ENCODE data around the gene BHLHE23.

Gene BHLHE23

DNA sequence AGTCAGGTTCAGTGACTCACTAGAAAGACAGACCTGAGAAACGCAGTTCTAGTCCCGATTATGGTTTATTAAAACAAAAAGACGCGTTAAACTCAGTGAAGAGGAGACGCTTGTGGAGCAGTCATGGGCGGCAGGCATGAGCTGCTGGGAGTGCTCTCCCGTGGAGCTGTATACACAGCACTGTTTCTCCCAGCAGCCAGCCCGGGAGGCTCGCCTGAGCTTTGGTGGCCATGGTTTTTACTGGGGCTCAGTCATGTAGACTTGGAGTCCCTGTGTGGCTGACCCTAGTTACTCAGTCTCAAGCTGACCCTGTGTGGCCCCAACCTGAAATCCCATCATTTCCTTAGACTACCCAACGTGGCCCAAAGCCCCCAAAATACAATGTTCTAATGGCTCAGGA, 41.2 kb upstream of the BHLHE23 start:
- H3K27me3 Mint-ChIP-seq: peaks cover 23% of the 10 kb centered on the region
- H3K9me3 Mint-ChIP-seq: peaks cover 2% of the 10 kb centered on the region
- no peak overlapping the region for H3K27ac Mint-ChIP-seq
- no peaks in the 10 kb centered on the region for H3K36me3 Mint-ChIP-seq
- H3K4me1 Mint-ChIP-seq: no peaks in the 10 kb centered on the region
- DNase-seq: no peak
- CTCF ChIA-PET: interaction anchor here (1.0 kb wide), 1 partner anchor 75 kb away, joined by 3 read pairs; no protein-coding TSS in a partner anchor
- no peak overlapping the region for H3K4me3 Mint-ChIP-seq

DNA sequence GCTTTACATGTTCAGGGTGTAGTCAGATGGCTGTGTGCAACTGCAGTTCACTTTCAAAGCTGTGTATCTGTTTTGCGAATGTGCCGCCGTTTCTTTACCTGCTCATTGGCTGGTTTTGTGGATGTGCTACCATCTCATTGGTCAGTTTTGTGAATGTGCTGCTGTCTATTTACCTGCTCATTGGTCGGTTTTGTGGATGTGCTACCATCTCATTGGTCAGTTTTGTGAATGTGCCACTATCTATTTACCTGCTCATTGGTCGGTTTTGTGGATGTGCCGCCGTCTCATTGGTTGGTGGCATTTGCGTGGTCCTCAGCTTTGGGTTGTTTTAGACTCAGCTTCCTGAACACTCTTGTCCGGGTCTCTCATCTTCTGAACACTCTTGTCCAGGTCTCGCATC, 40.5 kb upstream of the BHLHE23 start:
- Mint-ChIP-seq H3K4me1 (no peaks in the 10 kb centered on the region), H3K9me3 (peaks cover 2% of the 10 kb centered on the region), H3K27ac (no peak overlapping the region), H3K27me3 (peaks cover 20% of the 10 kb centered on the region), H3K36me3 (no peaks in the 10 kb centered on the region), H3K4me3 (no peak overlapping the region)
- CTCF ChIA-PET: interaction anchor here (1.0 kb wide), 1 partner anchor 75 kb away, joined by 3 read pairs; no protein-coding TSS in a partner anchor
- no peak for DNase-seq

DNA sequence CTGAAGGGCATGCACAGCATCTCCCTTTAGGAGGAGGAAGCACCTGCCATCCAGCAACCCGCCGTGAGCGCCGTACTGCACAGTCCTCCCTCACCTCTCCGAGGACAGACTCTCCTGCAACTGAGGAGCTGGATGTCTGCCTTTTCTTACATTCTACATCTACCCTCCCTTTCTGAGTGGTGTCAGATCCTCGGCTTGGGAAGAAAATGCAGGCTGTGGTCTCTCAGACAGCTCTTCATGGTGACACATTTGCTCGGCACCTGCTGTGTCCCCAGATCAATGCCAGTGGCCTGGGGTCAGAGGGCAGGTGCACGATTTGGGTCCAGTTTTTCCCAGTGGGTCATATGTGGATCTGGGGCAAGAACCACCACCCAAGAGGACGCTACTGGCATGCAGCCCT, 40.1 kb upstream of the BHLHE23 start:
- CTCF ChIA-PET: no interaction called here
- H3K4me3 Mint-ChIP-seq: no peak overlapping the region
- H3K27ac Mint-ChIP-seq: no peak overlapping the region
- H3K36me3 Mint-ChIP-seq: no peaks in the 10 kb centered on the region
- no peak for DNase-seq
- H3K27me3 Mint-ChIP-seq: peaks cover 17% of the 10 kb centered on the region
- H3K9me3 Mint-ChIP-seq: peaks cover 2% of the 10 kb centered on the region
- H3K4me1 Mint-ChIP-seq: no peaks in the 10 kb centered on the region

DNA sequence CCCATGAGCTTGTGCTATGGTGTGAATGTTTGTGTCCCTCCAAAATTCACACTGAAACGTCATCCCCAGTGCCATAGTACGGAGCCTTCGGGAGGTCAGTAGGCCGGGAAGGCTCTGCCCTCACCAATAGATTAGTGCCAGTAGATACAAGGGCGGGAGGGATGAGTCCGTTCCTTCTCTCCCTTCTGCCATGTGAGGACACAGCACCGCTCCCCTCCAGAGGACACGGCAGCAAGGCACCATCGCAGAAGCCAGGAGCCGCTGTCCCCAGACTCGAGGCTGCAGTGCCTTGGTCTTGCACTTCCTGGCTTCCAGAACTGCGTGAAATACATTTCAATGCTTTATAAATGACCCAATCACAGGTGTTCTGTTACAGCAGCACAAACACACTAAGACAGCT, 39.2 kb upstream of the BHLHE23 start:
- CTCF ChIA-PET: interaction anchor here (1.0 kb wide), 1 partner anchor 9 kb away, joined by 3 read pairs; no protein-coding TSS in a partner anchor
- H3K9me3 Mint-ChIP-seq: peaks cover 2% of the 10 kb centered on the region
- H3K27me3 Mint-ChIP-seq: peaks cover 17% of the 10 kb centered on the region

DNA sequence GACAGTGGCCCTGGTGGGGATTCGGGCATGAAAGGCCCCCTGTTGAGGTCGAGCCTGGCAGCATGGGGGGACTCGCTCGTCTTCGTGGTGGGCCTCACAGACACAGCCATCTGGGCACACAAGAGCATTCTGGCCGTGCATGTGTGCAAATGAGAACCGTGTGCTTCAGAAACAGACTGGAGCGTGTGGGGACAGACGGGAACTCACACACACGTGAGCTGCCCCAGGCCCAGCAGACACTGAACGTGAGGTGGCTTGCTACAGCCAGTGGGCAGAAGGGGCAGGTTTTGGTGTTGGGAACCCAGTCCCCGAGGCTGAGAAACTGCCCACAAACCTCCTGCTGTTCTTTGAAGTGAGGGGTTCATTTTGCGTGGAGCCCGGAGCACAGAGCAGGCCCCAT, 38.6 kb upstream of the BHLHE23 start:
- no peak for DNase-seq
- Mint-ChIP-seq H3K27ac (no peak overlapping the region), H3K4me3 (no peak overlapping the region), H3K4me1 (no peaks in the 10 kb centered on the region), H3K36me3 (no peaks in the 10 kb centered on the region), H3K9me3 (peaks cover 2% of the 10 kb centered on the region), H3K27me3 (peaks cover 18% of the 10 kb centered on the region)
- CTCF ChIA-PET: interaction anchor here (1.0 kb wide), 1 partner anchor 10 kb away, joined by 3 read pairs; no protein-coding TSS in a partner anchor

More for the DNA sequence above, 39.2 kb upstream of the BHLHE23 start:
- Mint-ChIP-seq H3K36me3 (no peaks in the 10 kb centered on the region), H3K4me1 (no peaks in the 10 kb centered on the region), H3K27ac (no peak overlapping the region), H3K4me3 (no peak overlapping the region)
- DNase-seq: no peak

DNA sequence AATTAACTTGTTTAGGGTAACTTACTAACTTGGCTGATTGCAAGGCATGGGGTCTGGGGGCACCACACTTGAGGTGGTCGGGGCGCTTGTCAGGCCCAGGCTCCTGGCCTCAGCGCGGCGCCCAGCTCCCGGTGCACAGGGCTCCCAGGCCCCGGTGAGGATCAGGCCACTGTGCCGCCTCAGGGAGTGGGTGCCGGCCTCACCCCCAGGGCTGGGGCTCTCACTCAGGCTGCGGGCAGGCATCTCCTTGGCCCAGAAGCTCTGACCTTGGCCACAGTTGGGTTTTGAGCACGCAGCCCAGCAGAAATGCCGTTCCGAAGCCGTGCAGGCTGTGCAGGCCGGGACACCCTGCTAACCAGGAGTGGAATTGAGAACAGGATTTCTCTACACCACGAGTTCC, 37.8 kb upstream of the BHLHE23 start:
- Mint-ChIP-seq H3K9me3 (peaks cover 2% of the 10 kb centered on the region), H3K4me1 (no peaks in the 10 kb centered on the region), H3K27me3 (peaks cover 18% of the 10 kb centered on the region), H3K36me3 (no peaks in the 10 kb centered on the region), H3K4me3 (no peak overlapping the region), H3K27ac (no peak overlapping the region)
- CTCF ChIA-PET: interaction anchor here (0.6 to 0.7 kb wide), 2 partner anchors 51 to 344 kb away, joined by 3 read pairs; no protein-coding TSS in a partner anchor
- no peak for DNase-seq

DNA sequence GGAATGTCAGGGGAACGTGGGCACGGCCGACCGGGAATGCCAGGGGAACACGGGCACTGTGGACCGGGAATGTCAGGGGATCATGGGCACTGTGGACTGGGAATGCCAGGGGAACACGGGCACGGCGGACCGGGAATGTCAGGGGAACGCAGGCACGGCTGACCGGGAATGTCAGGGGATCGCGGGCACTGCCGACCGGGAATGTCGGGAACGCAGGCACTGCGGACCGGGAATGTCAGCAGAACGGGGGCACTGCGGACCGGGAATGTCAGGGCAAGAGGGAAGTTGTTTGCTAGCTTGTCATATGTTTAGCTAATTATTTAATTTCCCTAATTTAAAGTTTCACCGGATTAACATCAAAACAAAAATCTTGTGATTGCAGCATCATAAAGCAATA, 37.4 kb upstream of the BHLHE23 start:
- CTCF ChIA-PET: interaction anchor here (0.6 to 0.7 kb wide), 2 partner anchors 51 to 345 kb away, joined by 3 read pairs; no protein-coding TSS in a partner anchor

DNA sequence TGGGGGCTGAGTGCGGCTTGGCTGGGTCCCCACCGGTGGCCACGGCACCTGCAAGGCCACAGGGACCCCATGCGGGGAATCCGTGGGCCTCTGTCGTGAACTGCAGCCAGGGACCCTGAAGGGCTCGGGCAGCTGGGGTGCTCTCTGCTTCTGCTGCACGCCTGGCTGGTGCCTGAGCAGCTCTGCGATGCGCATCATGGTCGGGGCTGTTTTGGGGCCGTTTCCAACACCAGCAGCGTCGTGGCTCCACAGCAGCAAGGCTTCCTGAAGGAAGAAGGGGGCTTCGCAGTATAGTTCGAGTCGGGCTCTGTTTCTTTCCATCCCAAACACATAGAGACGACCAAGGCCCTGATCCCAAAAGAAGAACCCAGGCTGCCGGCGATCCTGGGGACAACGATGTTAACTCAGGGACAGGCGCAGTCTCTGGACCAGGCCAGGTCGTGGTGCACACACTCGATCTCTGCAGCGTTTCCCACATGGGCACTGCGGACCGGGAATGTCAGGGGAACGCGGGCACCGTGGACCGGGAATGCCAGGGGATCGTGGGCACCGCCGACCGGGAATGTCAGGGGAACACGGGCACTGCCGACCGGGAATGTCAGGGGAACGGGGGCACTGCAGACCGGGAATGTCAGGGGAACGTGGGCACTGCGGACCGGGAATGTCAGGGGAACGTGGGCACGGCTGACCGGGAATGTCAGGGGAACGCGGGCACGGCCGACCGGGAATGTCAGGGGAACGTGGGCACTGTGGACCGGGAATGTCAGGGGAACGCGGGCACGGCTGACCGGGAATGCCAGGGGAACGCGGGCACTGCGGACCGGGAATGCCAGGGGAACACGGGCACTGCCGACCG, 36.8 kb upstream of the BHLHE23 start:
- peaks cover 18% of the 10 kb centered on the region for H3K27me3 Mint-ChIP-seq
- H3K9me3 Mint-ChIP-seq: peaks cover 2% of the 10 kb centered on the region
- CTCF ChIA-PET: no interaction called here
- no peaks in the 10 kb centered on the region for H3K4me1 Mint-ChIP-seq
- no peak overlapping the region for H3K27ac Mint-ChIP-seq
- no peak for DNase-seq
- no peak overlapping the region for H3K4me3 Mint-ChIP-seq
- H3K36me3 Mint-ChIP-seq: no peaks in the 10 kb centered on the region

More for the DNA sequence above, 37.4 kb upstream of the BHLHE23 start:
- no peak overlapping the region for H3K4me3 Mint-ChIP-seq
- no peaks in the 10 kb centered on the region for H3K4me1 Mint-ChIP-seq
- peaks cover 2% of the 10 kb centered on the region for H3K9me3 Mint-ChIP-seq
- H3K27me3 Mint-ChIP-seq: peaks cover 18% of the 10 kb centered on the region
- H3K27ac Mint-ChIP-seq: no peak overlapping the region
- no peak for DNase-seq
- H3K36me3 Mint-ChIP-seq: no peaks in the 10 kb centered on the region

DNA sequence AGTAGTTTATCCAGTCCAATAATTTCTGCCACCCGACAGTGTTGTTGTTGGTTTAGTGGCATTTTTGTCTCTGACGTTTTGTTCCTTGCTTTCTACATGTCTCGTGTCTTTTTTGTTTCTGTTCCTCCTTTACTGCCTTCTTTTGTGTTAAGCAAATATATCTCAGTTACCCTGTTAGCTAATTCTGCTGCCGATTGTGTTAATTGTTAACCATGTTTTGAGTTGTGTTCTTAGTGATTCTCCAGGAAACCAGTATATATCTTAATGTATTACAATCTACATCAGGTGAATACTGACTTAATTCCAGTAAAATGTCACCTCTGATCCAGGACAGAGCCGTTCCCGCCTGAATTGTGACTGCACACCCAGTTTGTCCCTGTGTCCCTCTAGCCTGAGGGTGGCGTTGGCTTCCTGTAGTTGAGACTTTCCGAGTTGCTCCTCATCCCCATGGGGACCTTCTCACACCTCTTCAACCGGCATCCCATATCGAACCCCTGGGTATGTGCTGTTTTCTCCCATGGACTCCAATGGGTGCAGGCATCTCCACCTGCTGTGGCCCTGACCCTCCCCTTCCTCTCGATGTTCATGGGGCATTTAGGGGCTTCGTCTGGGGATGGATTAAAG, 35.8 kb upstream of the BHLHE23 start:
- DNase-seq: no peak
- CTCF ChIA-PET: no interaction called here
- Mint-ChIP-seq H3K4me3 (no peak overlapping the region), H3K27ac (no peak overlapping the region), H3K36me3 (no peaks in the 10 kb centered on the region), H3K27me3 (peaks cover 23% of the 10 kb centered on the region), H3K4me1 (no peaks in the 10 kb centered on the region), H3K9me3 (no peaks in the 10 kb centered on the region)

DNA sequence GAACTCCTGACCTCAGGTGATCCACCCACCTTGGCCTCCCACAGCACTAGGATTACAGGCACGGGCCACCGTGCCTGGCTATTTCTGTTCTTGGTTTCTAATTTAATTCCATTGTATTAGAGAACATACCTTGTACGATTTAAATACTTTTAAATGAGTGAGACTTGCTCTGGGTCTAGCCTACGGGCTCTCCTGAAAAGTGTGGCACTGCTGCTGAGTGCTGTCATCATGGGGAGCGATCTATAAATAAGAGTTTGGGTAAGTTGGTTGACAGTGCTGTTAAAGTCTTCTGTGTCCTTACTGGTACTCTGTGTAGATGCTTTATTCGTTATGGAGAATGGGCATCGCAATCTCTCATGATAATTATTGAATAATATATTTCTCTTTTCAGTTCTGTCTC, 35.0 kb upstream of the BHLHE23 start:
- Mint-ChIP-seq H3K36me3 (no peaks in the 10 kb centered on the region), H3K4me3 (no peak overlapping the region), H3K27me3 (peaks cover 28% of the 10 kb centered on the region), H3K4me1 (no peaks in the 10 kb centered on the region), H3K27ac (no peak overlapping the region), H3K9me3 (no peaks in the 10 kb centered on the region)
- no peak for DNase-seq
- CTCF ChIA-PET: no interaction called here

DNA sequence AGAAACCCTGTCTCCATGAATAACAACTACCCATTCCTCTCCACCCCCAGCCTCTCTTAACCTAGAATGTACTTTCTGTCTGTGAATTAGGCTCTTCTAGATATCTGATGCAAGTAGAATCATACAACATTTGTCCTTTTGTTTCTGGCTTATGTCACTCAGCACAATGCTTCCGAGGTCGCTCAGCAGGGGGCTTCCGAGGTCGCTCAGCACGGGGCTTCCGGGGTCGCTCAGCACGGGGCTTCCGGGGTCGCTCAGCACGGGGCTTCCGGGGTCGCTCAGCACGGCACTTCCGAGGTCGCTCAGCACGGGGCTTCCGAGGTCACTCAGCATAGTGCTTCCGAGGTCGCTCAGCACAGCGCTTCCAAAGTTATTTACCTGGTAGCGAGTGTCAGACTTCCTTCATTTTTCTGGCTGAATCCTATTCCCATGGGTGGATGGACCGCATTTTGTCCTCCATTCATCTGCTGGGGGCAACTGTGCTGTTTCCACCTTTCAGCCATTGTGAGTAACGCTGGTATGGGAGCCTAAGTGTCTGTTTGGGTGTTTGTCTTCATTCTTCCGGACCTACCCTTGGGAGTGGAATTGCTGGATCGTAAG, 31.0 kb upstream of the BHLHE23 start:
- H3K36me3 Mint-ChIP-seq: no peaks in the 10 kb centered on the region
- H3K4me1 Mint-ChIP-seq: peaks cover 7% of the 10 kb centered on the region
- H3K4me3 Mint-ChIP-seq: no peak overlapping the region
- no peak for DNase-seq
- no peaks in the 10 kb centered on the region for H3K9me3 Mint-ChIP-seq
- CTCF ChIA-PET: no interaction called here
- H3K27me3 Mint-ChIP-seq: peaks cover 48% of the 10 kb centered on the region
- H3K27ac Mint-ChIP-seq: no peak overlapping the region

DNA sequence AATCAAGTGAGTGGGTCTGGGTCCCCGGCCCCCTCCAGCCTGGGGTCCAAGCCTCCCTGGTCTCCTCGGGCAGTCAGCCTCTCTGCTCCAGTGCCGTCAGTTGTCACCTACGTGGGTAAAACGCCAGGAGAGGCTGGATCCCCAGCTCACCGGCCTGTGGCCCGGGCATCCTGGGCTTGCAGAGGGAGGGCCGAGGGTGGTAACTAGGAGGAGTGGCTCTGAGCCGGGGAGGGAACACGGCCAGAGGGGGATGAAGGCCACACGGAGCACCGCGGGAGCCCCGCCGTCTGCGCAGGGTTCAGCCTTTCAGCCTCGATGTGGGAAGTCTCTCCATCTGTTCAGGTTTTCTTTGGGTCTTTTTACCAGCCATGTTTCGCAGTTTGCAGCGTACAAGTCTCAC, 29.5 kb upstream of the BHLHE23 start:
- CTCF ChIA-PET: no interaction called here
- Mint-ChIP-seq H3K27me3 (peaks cover 59% of the 10 kb centered on the region), H3K9me3 (no peaks in the 10 kb centered on the region), H3K36me3 (no peaks in the 10 kb centered on the region), H3K4me1 (peaks cover 9% of the 10 kb centered on the region), H3K4me3 (no peak overlapping the region), H3K27ac (no peak overlapping the region)
- DNase-seq: no peak

DNA sequence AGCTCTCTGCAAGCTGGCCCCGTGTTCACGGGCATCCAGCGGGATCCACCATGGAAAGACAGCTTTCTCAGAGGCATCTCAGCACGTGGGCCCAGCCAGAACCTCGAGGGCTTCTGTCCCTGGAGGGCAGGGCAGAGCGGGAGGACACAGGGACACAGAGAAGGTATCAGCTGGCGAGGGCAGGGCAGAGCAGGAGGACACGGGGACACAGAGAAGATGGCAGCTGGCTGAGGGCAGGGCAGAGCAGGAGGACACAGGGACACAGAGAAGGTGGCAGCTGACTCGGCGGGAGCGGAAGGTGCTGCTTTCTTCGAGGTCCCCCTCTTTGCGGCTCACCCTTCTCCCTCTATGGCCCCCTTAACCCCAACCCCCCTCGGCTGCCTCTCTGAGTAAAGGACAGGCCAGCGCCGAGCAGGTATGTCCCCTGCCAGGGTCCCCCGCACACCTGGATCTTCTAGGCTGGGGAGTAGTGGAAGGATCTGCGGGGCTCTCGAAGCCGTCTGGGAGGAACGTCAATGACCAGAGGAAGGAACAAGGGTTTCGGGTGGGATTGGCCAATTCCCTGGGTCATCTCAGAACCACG, 28.9 kb upstream of the BHLHE23 start:
- Mint-ChIP-seq H3K9me3 (no peaks in the 10 kb centered on the region), H3K36me3 (no peaks in the 10 kb centered on the region), H3K4me1 (peaks cover 9% of the 10 kb centered on the region), H3K27me3 (peaks cover 60% of the 10 kb centered on the region), H3K4me3 (no peak overlapping the region), H3K27ac (no peak overlapping the region)
- CTCF ChIA-PET: no interaction called here
- DNase-seq: no peak
